ENCODE results near the gene HSD17B2.
"Not testable (repeated sequence)": the region's sequence is repeated elsewhere in the genome, so short reads cannot be mapped to it uniquely, and the experiment has no call there.

The HSD17B2 gene

DNA sequence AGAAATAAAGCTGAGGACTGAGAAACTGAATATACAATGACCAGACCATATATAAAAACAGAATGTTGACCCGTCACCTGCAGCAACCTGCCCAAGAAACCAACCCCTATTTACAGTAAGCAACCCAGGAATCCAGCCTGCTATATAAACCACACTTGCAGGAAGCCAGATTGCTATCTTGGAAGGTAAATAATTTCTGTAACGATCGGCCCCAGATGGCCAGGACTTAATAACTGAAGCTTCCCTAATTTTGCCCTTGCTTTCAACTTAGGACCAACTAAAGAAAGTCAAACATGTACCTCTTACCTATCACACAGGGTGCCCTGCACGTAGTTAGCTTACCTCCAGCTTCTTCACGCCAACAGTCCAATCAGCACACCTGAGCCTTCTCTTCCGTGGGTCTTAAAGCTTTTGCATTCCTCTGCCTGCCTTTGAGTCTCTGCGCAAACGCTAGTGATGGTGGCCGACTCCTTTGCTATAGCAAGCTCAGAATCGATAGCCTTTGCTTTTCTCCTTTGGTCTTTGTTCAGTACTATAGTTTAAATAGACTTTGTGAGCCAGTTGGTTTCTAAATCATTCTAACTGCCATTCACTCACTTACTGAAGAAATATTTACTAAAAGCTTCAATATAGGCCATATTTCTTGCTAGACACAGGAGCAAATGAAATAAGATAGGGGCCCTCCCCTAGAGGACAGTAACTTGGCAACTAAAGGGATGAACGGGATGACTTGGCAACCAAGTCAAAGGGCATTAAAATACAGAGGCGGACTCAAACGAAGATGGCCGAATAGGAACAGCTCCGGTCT lies 103.6 kb downstream of the HSD17B2 start:
- in situ Hi-C loops (cut with HindIII; ENCODE audit: low pct_ligation_motif_present, low pct_unique_long_range_greater_than_20kb, low sequenced_read_pairs), result no loop called here
- peak; percentile 16 for DNase-seq

DNA sequence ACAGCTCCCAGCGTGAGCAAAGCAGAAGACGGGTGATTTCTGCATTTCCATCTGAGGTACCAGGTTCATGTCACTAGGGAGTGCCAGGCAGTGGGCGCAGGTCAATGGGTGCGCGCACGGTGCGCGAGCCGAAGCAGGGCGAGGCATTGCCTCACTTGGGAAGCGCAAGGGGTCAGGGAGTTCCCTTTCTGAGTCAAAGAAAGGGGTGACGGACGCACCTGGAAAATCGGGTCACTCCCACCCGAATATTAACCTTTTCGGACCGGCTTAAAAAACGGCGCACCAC lies 104.2 kb downstream of the HSD17B2 start:
- DNase-seq; in situ Hi-C loops (cut with HindIII; ENCODE audit: low pct_ligation_motif_present, low pct_unique_long_range_greater_than_20kb, low sequenced_read_pairs): not testable (repeated sequence)

DNA sequence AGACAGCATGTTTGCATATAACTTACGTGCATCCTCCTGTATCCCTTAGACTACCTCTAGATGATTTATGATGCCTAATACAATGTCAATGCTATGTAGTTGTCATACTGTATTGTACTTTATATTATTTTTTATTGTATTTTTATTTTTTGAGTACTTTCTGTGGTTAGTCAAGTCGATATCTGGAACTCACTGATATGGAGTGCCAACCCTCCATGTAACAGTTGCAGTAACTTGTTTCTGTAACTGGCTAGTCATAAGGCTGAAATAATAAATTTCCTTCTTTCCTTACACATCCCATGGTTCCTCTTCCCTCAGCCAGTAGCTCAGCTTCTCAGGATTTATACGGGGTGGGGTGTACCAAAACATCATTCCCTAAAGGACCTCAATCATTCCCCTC lies 111.5 kb downstream of the HSD17B2 start:
- no peak for DNase-seq
- in situ Hi-C loops (cut with HindIII; ENCODE audit: low pct_ligation_motif_present, low pct_unique_long_range_greater_than_20kb, low sequenced_read_pairs), result no loop called here

DNA sequence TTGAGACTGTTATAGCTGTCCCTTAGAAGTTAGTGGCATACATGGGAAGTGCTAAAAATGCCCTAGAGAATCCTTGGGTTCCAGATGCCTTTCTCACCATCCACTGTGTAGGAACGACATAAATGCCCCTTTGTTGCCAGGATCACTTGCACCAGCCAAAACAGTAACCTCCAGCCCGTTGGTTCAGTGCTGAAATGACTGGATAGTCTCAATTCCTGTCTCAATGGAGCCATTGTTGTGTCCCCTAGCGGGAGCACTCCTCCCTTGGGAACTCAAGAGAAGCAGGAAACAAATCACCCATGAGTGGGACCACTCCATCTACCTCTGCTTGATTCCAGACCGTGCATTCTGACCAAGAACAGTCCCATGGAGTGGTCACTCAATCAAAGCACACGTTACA lies 111.9 kb downstream of the HSD17B2 start:
- in situ Hi-C loops (cut with HindIII; ENCODE audit: low pct_ligation_motif_present, low pct_unique_long_range_greater_than_20kb, low sequenced_read_pairs), result no loop called here
- no peak for DNase-seq

DNA sequence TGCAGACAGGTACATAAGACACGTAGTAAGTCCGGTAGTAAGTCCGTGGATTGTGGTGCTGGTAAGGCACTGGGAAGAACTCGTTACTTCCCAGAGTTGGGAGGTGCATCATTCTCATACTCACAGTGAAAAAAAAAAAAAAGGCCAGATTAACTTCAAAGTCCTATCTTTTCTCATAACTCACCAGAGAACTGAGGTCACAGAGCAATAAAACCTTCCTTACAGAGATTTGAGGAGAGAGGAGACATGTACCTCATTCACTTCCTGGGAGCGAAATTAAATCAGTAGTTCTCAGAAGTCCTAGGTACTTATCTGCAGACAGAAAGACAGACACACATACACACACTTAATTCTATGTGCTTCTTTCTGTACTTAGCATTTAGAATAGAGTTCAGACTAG lies 112.5 kb downstream of the HSD17B2 start:
- DNase-seq, result no peak
- in situ Hi-C loops (cut with HindIII; ENCODE audit: low pct_ligation_motif_present, low pct_unique_long_range_greater_than_20kb, low sequenced_read_pairs), result no loop called here

Measured in ACHN (cell line).